NCI-H1436 (cell line): ENCODE results near the gene ITGB1.
"Not testable (repeated sequence)": the region's sequence is repeated elsewhere in the genome, so short reads cannot be mapped to it uniquely, and the experiment has no call there.

Source experiments
- DNase-seq: peaks from one replicate; lab custom pipeline; 2025; lab: John Stamatoyannopoulos, UW

The ITGB1 gene

GRCh38 chr10:32938554-32939061 lies 19.4 kb downstream of the ITGB1 start:
- DNase-seq, result no peak

DNA sequence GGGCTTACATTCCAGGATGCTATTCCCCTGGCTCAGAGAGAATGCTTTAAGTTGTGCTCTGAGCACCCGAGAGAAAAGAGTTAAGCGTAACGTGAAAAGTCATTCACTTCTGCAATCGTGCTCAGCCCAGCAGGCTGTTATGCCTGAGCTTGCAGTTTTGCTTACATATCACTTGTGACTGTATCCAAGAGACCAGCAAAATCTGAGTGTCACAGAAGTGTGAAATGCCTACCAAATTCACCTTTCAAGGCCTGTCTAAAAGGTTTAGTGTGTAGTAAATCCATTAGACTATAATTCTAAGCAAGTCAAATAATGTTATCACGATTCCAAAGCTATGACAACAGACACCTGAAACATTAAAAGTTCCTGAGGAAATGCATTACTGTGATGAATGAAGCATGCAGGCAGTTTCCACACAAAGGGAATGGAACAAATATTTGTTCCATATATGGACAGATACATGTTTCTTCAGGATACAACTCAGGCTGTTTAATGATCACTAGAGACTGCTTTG lies 20.1 kb downstream of the ITGB1 start:
- no peak for DNase-seq

DNA sequence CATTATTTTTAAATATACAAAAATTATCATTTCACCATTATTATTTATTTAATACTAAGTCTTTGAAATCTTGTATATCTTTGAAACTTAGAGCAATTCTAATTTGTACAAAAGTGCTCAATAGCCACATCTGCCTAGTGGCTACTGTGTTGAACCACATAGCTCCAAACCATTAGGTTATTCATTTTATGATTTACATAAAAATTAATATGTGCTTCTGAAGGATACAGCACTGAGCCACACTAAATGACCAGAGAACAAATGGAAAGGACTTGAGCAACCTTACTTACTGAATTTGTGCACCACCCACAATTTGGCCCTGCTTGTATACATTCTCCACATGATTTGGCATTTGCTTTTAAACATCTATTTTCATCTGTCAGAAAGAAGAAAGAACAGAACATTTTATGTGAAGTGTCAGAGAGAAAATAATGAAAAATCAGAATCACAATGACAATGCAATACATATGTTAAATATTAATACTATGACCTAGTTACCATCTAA lies 25.8 kb downstream of the ITGB1 start:
- no peak for DNase-seq

GRCh38 chr10:32931593-32931992 lies 26.4 kb downstream of the ITGB1 start:
- DNase-seq, result no peak

GRCh38 chr10:32930036-32930435 lies 28.0 kb downstream of the ITGB1 start:
- DNase-seq, result no peak

- DNase-seq, result no peak
Measured at GRCh38 chr10:32929634-32930033, 28.4 kb downstream of the ITGB1 start.

DNA sequence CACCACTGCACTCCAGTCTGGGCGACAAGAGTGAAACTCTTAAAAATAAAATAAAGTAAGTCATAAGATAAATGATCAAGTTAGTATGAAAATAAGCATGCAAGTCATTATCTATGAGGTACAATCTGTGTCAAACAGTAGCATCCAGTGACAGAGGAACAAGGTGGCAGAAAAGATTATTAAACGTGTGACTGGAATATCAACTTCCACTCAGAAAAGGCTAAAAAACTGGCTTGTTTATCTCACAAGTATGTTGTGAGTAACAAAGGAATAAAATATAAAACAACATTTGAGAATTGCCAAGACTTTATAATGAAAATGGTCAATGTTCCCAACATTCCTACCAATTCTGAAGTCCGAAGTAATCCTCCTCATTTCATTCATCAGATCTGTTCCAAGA lies 30.3 kb downstream of the ITGB1 start:
- DNase-seq, result no peak

GRCh38 chr10:32923849-32924248 lies 34.2 kb downstream of the ITGB1 start:
- DNase-seq, result no peak

- DNase-seq, result no peak
Measured at GRCh38 chr10:32923134-32923533, 34.9 kb downstream of the ITGB1 start.

DNA sequence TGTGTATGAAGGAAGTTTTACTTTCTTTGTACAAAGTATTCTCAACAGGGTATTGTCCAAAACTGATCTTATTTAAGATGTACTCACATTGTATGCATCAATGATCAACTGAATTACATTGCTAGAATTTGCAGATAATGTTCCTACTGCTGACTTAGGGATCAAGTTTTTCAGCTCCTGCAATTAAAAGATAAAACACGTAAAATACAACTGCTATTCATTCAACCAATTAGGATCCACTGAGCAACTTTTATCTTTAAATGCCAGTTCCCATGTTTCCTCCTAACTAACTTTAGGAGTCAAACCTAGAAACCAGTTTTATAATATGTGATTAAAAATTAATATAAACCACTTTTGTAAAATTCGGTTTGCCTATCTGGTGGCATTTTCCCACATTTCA lies 35.9 kb downstream of the ITGB1 start:
- DNase-seq, result no peak

GRCh38 chr10:32917817-32918216 lies 40.2 kb downstream of the ITGB1 start:
- not testable (repeated sequence) for DNase-seq

- DNase-seq, result no peak
Measured at GRCh38 chr10:32911285-32912016, 46.6 kb downstream of the ITGB1 start.

DNA sequence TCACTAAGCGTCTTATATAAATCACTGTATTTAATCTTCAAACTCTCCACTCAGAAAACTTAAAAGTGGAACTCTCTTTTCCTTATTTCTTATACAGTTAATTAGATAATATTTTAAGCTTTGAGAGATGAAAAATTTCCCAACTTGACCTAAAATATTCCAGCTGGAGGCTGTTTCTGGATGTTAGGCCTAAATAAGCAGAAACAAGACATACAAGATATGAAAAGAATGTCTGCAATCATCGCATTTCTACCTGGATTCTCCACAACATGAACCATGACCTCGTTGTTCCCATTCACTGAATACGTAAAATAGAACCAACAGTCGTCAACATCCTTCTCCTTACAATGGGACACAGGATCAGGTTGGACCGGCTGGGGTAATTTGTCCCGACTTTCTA lies 48.1 kb downstream of the ITGB1 start:
- not testable (repeated sequence) for DNase-seq

DNA sequence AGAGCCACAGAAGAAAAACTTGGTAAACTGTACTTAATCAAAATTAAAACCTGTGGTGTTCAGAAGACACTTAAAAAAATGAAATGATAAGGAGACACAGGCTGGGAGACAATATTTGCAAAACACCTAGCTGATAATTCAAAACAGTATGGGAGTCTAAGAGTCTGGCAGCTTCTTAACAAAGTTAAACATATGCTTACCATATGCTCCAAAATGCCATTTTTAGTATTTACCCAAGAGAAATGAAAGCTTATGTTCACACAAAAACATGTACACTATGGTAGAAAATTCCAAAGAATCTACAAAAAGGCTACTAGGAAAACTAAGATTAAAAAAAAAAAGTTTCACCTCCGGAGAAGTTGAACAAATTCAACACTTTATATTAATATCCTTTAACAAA lies 48.6 kb downstream of the ITGB1 start:
- DNase-seq, result no peak

DNA sequence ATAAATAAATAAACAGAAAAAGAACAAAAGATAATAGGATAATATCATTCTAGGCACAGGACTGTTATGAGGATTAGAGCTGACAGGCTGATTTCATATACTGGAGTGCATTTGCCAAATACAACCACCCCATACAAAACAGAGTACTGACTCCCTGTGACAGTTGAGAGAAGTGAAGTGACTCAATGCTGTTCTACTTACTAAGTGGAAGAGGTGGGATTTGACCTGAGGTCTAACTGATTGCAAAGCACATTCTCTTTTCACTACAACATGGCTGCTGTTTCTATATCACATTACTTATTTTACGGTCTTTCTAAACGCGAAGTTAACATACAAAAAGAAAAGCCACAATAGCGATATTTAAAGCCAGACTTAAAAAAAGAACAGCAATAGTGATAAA lies 51.4 kb downstream of the ITGB1 start:
- DNase-seq, result no peak

GRCh38 chr10:32905466-32905865 lies 52.6 kb downstream of the ITGB1 start:
- no peak for DNase-seq

DNA sequence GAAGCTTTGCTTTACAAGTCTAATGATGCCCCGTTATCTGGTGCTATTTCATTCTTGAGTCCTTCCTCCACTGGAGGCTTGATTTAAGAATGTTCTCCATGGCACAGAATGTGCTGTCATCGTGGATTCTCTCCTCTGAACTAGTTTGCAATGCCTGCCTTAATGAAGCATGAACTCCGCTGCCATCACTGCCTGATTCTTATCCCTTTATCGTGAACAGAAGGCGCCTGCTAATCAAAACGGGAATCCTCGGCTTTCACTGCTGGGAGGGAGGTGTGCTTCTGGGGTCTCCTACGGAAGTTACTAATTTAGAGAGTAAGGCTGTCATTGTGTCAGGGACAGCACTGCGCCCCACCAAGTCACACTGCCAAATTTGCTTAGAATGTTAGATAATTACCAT lies 56.2 kb downstream of the ITGB1 start:
- no peak for DNase-seq

DNA sequence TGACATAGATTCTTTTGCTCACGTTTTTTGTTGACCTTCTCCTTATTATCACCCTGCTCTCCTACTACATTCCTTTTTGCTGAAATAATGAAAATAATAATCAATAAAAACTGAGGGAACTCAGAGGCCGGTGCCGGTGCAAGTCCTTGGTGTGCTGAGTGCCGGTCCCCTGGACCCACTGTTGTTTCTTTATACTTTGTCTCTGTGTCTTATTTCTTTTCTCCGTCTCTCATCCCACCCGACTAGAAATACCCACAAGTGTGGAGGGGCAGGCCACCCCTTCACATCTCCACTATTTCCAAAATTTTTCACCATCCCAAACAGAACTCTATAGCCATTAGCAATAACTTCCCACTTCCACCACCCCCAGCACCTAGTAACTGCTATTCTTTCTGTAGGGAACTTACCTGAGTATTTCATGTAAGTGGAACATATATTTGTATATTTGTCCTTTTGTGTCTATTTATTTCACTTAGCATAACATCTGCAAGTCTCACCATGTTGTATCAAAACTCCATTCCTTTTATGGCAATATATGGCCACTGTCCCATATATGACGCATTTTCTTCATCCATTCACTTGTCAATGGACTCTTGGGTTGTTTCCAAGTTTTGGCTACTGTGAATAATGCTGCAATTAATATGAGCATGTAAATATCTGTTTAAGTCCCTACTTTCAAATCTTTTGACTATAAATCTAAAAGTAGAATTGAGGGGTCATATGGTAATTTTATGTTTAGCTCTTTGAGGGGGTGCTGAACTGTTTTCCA lies 62.6 kb downstream of the ITGB1 start:
- DNase-seq, result not testable (repeated sequence)

DNA sequence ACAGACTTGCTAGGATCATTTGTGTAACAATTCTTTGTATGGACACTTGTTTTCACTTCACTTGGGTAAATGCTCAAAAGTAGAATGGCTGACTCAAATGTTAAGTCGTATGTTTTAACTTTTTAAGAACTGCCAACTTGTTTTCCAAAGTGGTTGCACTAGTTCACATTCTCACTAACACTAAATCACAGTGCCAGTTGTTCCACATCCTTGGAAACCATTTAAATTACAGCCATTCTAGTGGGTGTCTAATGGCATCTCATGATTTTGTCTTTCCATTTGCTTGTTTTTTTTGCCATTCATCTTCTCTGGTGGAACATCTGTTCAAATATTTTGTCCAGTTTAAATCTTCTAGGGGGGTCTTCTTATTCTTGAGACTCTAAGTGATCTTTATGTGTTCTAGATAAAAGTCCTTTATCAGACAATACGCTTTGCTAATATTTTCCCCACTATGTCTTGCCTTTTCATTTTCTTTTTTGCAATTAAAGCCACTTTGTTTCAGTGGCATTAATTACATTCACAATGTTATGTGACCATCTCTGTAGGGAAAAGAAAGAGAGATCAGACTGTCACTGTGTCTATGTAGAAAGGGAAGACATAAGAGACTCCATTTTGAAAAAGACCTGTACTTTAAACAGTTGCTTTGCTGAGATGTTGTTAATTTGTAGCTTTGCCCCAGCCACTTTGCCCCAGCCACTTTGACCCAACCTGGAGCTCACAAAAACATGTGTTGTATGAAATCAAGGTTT lies 63.9 kb downstream of the ITGB1 start:
- DNase-seq, result no peak

GRCh38 chr10:32893434-32893833 lies 64.6 kb downstream of the ITGB1 start:
- no peak for DNase-seq

DNA sequence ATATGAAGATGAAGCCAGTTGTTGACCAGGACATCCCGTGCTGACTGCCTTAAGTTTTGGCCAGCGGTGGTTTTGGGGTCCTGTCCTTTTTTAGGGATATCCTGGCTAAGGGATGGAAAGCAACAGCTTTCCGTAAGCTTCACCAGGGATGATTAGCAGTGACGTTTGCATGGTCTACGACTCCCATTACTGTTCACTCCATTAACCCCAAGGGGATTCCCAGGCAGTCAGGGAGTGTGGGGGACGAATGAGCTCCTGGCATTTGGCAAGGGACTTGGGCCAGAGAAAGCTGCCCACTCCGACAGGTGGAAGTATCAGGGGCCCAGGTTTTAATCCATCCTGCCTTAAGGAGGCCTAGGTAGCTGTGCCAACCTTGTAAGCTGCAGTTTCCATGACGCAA lies 66.8 kb downstream of the ITGB1 start:
- no peak for DNase-seq

DNA sequence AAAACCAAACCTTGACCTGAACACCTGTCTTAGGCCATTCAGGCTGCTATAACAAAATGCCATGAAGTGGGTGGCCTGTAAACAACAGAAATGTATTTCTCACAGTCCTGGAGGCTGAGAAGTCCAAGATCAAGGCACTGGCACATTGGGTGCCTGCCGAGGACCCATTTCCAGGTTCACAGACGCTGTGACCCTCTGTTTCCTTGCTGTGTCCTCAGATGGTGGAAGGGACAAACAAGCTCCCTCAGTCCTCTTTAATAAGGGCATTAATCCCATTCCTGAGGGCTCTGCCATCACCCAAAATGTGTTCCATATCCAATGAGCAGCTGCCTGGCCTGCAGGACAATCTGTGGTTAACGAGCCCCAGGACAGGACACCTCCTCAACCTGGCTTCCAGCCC lies 67.6 kb downstream of the ITGB1 start:
- no peak for DNase-seq
